ENCODE results near the gene SEPTIN8.

SEPTIN8 gene

DNA sequence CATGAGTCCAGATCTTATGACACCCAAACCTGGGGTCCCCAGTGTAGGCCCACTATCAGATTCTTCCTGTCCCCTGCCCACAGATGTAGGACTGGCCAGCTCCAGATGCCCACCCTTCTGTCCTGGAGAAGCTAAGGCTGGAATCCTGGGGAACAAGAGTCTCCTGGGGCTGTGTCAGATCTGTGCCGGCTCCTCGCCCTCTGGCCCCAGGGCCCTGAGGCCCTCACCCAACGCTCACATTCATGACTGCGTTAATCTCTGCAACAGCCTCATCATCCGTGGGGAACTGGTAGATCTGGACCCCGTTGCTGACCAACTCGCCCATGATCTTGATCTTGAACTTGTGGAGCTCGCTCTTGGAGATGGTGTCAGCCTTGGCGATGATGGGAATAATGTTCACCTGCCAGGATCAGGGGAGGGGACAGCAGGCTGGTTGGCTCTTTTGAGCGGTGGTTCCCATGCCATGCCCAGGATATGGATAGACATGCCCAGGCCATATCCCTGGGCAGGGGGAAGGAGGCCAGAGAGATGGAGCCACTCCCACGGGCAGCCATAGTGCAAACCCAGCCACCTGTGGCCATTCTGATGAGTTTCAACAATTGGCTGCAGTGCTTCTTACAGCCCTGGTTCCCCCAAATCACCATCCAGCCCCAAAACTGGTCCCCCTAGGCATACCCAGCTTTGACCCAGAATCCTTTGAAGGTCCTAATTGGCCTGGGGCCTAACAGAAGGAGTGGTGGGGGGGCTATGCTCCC, 14.6 kb downstream of the SEPTIN8 start:
- no peak for DNase-seq

DNA sequence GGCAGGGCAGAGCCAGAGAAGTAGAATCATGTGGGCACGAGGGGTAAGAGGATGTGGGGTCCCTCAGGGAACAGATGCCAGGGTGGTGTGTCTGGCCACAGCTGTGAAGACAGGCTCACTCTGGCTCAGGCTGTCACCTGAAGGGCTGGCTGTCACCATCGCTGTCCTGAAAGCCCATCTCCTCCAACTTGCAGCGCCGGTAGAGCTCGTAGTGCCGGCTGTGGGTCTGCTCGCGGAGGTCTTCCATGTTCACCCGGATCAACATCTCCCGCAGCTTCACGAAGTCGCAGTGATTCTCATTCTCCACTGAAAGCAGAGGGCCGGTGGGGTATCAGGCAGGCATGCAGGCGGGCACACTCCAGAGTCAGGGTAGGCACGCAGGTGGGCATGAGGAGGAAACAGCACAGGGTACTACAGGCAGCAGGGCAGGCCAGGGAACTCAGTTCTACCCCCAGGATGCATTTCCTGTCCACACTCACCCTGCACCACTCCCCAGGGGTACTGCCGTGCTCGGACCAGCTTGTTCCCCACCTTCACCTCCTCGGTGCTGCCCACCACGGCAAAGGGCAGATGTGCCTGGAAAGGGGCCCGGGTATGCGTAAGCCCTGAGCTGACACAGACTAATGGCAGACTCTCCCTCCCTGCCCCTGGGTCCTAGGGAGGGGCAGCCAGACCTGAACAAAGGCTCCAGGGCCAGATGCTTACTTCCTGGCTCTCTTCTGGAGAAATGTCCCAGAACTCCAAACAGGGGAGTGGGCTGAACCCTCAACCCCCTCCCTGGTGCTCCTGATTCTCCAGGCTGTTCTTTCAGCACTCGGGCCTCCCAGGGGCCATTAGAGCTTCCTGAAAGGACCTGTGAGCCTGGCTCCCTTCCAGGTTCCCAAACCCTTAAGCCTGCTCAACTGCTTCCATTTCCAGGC, 15.5 kb downstream of the SEPTIN8 start:
- DNase-seq = no peak

DNA sequence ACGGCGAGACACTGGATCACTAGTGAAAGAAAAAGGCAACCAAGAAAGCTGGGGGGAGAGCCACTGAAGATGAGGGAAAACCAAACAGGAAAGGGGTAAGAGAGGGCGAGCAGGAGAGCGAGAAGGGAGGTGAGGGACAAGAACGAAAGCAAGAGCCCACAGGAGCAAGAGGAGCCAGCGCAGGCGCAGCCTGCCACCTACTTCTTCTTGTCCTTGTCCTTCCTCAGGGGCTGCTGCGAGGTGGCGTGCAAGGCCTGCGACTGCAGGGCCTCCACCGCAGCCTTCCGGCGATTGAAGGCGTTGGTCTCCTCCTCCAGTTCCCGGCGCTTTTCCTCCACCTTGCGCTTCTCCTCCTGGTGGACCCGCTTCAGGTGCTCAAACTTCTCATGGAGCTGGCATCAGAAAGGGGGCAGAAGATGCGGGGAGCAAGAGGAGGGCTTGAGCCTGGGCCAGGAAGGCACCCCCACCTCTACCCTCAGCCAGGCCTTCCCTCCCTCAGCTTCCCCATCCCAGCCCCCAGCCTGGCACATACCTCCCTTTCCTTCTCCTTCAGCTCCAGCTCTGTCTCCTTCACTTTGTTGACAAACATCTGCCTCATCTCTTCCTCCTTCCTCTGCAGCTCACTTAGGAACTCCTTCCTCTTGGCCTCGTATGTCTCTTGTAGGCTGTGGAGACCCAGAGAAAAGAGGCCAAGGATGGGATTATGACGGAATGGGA, 16.3 kb downstream of the SEPTIN8 start:
- no peak for DNase-seq

DNA sequence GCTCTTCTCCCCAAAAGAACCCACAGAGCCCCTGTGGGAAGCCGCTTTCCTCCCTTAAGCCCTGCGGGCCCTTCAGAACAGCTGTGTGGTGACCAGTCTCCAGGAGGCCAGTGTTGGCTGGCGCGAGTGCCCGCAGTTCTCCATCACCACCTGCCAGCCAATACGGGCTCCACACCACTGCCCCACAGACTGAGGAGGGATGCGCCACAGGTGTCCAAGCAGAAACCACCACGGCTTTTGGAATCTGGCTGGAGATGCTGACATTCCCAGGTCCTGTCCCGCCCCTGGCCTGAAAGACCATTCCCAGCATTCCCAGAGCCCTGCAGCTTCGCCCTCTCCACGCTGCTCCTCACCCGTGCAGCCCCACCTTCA, 17.0 kb downstream of the SEPTIN8 start:
- no peak for DNase-seq

DNA sequence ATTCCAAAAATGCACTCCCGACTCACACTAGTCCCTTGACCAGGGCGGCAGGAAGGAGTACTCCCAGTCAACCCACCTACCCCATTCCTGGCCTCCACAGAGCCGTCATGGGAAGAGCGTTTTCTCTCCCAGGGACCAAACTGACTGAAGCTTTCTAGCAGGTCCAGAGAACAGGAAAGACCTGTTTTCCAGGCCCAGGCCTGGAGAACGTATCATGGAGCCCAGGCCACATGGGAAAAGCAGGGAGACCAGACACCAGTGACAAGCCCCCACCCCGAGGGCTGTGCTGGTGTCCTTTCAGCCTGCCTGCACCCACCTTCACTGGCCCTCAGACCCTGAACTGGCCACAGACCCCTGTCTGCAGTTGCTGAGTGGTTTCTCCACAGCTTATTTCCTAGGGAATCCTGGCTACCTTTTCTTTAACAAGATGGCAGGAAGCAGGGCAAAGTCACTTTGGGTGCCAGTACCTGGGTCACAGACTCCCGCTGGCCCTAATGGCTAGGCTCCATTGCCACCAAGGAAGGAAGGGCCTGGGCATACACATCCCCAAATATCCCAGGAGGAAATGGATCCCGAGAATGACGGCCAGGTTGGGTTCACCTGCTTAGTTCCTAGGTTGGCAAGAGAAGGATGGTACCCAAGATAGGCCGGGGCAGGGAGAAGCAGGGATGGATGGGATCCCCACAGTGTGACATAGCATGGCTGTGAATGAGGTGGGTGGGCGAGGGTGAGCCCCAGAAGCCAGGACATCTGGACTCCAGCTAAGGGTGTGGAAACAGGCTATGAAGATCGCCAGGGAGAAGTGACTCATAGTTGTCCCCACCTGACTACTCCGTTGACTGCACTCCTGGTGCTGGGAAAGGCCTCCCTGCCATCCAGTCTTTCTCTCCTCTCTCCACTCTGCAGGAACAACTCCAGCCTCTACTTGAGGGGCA, 17.7 kb downstream of the SEPTIN8 start:
- DNase-seq = peak; percentile 6

DNA sequence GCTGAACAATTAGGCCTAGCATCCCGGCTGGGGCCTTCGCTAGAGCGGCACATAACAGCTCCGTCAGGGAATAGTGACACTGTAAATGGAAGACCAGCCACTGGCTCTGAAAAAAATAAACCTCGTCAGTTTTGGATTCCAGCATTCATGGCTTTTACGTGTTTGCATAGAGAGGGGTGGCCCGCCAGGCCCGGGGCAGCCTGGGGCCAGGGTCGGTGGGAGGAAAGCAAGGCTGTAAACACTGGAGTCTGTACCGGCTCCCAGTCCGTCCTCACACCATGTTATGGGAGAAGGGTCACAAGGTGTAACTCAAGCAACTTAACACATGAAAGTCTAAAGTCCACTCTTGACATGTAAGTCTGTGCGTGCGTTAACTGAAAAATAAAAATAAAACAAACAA, 18.6 kb downstream of the SEPTIN8 start:
- no peak for DNase-seq

DNA sequence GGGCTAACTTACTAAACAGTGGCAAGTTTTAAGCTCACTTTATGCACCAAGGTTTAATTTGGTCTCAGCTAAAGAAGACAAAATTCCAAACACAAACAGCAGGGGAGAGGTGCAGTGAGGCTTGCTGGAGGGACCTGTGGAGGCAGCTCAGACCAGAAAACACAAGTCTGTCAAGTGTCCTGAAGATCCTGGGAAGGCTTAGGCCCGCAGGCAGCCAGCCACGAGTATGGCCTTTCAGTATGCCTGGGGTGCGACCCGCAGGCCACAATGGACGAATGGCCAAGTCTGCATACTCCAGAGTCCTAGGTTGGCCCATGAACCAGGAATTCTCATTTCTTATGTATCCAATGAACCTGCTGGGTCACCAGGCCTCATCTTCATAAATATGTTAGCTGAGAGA, 20.5 kb downstream of the SEPTIN8 start:
- no peak for DNase-seq

DNA sequence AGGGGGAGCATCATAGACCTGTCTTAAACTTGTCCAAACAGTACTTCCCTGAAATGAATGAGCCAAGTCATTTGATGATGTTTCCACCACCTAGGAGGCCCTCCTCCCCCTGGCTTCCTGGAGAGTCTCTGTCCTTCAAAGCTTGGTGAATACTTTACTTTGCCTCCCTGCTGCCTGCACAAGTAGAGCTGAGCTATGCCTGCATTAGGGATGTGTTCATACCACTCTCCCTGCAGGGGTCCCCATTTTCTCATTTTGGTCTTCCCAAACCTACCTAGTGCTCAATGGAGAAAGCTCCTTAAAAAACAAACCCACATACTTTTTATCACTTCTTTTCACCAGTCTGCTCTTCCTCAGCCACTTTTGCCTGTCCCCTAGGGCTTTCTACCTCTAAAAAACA, 22.1 kb downstream of the SEPTIN8 start:
- DNase-seq = no peak

DNA sequence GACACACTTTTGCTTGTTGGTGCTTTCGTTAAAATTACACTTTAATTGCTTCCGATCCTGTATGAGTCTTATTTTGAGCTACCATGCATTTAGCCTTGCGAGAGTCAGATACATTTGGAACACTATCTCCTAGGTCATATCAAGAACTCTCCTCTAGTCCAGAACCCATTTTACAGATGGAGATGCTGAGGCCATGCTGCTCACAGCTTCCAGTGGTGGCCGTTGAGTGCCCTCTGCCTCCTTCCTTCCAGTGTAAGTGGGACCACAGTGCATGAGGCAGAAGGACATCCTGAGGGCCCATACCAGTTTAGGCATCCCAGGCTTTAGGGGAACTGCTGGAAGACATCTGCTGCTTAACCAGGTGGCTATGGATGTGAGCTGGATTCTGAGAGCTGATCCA, 22.9 kb downstream of the SEPTIN8 start:
- DNase-seq = no peak

DNA sequence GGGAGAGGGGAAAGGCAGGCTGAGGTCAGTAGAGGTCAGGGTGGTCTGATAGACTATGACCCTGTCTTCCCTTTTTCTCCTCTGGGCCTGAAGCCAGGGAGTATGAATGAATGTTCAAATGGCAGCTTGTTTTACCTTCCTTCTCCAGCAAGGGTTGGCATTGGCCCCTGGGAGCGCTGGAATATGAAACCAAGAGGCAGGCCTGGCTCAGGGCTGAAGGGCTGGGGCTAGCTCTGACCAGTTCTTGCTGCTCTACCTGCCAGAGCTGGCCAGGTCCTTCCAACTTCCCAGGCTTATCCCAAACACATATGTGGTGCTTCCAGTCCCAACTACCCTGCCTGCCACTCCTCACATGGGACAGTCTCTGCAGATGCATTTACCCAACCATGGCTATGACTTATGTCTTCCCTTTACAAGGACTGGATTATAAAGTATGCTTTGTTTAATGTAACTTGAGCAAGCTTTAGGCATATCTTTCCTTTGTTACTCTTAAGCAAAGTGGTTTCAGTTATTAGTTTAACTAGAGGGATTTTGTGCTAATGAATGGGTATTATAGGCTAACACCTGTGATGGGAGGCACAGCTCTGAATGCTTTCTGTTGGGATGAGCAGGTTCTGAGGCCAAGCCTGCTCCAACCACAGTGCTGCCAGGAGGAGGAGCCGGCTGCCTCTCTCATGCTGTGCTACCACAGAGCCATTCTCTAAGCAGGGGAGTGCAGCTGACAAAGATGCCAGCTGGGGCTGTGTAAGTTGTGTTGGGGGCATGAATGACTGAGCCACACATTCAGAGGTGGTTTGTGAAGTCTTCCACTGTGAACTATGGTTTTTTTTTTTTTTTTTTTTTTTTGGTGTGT, 23.7 kb downstream of the SEPTIN8 start:
- peak; percentile 16 for DNase-seq

DNA sequence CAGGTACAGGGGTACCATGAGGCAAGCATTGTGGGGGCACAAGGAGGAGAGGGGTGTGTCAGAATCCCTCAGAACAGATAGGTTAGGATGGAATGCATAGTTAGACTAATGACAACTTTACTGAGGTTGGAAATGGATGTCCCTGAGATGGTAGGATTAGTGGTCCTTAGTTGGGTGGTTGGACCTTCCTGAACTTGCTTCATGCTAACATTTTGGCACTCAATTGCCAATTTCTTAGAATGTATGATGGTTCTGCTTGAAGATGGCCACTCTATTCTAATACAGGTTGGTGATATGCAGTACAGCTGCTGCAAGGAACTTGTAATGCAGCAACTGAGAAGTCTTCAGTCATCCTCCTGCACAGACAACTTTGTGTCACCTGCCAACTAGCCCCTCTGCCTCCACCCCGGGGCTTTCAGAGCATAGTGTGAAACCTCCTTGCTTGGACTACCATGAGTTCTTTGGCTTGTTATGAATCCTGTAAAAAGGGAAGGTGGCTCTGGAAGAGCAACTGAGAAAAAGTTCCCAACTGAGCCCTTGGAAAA, 24.4 kb downstream of the SEPTIN8 start:
- no peak for DNase-seq

DNA sequence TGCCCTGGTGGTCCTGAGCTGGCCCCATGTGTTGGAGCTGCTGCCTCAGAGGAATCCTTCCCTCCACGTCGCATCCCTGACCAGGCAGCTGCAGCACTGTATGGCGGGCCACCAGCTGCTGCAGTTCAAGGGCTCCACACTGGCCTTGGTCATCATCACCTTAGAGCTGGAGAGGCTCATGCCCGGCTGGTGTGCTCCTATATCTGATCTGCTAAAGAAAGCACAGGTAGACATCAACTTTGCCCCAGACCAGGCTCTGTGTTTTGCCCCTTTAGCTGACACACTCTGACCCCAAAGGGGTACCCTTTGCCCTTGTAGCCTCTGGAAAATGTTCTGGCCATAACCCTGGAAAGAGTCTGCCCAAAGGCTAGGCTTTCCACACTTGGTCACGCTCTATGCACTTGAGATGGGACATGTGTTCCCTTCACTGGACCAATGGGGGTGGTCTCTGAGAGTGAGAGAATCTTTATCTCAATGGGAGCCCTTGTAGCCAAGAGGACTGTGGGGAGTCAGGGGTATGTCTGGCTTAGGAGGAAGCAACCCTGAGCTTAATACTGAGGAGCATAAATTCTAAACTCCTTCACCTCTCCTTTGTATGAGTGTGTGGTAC, 25.0 kb downstream of the SEPTIN8 start:
- DNase-seq = no peak

DNA sequence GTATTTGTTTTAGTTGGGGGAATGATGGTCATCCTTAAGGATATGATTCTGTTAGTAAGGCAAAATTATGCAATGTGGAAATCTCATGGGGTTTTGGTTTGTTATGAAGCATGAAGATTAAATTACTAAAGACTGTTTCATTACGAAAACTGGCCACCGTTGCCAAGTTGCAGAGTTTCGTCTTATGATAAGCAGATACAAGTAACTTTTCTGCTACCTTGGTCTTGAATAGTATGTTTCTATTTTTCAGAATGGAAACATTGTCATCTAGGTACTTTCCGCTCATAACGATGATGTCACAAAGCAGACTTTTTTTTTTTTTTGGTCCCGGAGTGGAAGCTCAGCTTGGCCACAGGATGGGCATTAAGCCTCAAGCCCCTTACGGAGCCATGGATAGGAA, 25.6 kb downstream of the SEPTIN8 start:
- no peak for DNase-seq

DNA sequence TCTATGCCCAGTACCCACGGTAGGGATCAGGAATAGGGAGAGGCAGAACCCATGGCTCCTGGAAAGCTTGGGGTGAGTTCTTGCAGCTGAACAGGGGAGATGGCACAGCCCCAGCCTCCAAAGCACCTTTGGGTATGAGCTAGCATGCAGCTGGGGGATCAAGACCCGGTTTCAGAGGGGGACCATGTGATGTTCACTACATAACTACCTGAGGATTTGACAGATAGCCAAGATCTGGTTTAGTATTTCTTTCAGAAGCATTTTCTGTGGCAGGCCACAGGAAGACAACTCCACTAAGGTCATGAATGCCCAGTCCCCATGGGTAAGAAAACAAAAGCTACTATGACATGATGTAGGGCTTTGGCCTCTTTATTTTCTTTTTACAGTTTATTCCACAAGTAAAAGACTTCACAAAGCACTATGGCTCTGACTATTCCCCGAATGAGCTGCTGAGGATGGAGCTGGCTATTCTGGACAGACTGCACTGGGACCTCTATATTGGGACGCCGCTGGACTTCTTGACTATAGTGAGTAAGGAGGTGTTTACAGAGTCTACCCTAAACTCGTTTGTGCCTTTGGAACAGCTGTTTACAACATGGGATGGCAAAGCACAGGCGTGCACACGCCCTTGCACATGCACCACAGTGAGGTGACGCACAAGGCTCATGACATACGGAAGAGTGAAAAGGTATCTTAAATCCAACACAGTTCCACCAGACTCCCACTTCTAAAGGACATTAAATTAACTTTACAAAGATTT, 26.4 kb downstream of the SEPTIN8 start:
- no peak for DNase-seq

DNA sequence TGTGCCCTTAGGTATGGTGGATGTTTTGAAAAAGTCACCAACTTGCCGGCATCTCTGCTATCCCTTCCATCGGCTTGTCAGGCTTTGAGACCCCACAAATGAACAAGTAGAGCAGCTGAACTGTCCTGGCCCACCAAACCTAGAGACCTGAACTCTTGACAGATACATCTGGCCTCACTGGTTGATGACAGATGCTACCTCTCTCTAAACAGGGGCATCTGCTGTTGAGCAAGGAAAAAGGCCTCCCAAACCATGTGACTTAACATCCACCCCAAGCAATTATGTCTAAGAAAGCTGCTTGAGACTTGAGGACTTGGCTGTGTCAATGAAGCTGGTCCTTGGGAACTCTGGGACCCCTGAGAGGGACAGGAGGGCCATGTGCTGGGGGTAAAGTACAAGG, 27.5 kb downstream of the SEPTIN8 start:
- DNase-seq = no peak

DNA sequence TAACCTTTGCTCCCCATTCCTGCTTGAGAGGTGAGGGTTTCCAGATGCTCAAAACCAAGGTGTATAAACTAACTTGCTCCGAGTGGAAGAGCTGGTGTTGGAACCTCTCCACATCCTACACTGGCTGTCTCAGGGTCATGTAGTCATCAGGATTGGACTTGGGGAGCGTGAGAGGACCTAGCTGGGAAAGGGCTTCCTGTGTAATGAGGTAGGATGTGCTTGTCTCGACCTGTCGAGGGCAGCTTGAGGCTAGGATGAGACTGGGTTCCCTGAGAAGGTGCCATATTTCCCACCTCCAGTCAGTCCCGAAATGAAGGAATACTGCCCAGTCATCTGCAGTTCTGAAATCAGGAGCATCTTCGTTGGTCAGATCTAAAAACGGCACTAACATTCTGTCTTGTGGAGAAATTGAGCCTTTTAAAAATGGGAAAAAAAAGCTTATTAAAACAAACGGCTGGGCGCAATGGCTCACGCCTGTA, 28.5 kb downstream of the SEPTIN8 start:
- DNase-seq = no peak

DNA sequence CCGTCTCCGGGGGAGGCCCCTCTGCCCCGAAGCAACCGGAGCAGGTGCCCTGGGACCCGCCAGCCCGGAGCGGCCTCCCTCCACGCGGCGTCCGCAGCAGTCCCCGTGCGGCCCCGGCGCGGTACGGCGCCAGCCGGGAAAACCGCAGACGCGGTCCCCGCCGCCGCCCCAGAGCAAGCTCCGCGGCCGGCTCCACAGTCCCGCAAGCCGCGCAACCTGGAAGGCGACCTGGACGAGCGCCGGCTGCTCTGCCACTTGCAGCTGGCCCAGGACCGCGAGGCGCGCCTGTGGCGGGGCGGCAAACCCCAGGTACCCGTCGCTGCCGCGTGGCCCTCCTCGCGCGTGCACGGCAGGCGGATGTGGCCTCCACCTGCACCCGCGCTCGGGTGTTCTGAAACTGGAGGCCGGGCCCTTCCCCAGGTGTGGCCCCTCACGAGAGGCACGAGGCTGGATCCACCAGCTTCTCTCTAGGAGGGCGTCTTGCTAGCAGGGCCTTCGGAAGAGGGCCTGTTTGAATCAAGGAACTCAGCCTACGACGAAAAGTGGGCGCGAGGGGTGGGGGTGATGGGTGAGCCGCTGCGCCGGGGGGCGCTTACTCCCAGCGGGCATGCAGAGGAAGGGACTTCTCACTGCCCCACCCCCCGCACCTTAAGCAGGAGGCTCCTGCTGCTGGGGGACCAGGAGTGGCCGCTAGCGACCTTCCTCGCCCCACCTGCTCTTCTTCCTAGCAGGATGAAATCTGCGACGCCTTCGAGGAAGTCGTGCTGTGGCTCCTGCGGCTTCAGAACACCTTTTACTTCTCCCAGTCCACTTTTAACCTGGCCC, 29.2 kb downstream of the SEPTIN8 start:
- DNase-seq = no peak

DNA sequence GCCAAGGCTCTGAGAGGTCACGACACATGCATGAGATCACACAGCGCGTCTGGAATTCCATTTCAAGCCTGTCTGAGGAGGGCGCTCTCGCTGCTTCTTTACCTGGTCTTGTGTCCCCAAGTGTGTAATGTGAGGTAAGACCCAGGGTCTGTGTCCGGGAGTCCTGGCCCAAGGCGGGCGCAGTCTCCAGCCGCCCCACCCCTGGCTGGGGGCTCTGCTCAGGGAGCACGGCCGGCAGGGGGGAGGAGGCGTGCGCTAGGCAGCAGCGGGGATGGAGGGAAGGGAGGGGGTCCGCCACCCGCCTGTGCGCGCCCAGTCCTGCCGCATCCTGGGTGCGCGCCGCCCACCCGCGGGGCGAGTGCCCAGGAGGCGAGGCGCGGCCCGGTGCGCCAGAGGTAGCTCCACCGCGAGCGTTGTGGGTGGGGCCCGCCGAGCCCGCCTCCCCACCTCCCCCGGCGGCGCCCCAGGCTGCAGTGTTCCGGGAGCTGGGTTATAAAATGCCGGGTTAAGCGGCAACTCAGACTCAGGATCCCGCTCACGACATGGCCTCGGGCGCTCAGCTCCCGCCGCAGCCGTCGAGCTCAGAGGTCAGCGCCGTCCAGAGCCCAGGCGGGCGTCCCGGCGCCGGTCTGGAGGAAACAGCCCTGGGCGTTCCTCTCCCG, 30.0 kb downstream of the SEPTIN8 start, which contains the start of gene CCNI2:
CCNI2 (plus strand) TSS at position 473 of the 662 bp plus-strand sequence; CDS start at position 543, 70 bp downstream.
- DNase-seq = peak; percentile 1
